Stimulated activated CD4-positive, alpha-beta T cell treated with anti-CD3 and anti-CD28 coated beads, Interleukin-12 subunit alpha, Interleukin-12 subunit beta, amount 100 ng/mL, for 48 hours (primary cell): Measurements from ENCODE around the gene RASA3.
"Not testable (repeated sequence)": the region's sequence is repeated elsewhere in the genome, so short reads cannot be mapped to it uniquely, and the experiment has no call there.

Experiments
- DNase-seq, 3 donors: peaks; one replicate each; pipeline ENCODE4 v3.0.0-alpha.2; 2020; ENCODE audit warnings: low read depth in 2 of 3, low spot score in 1 of 3

RASA3 gene

GRCh38 chr13:114089341-114089740, 43.1 kb downstream of the RASA3 start:
- no peak for DNase-seq

- no peak for DNase-seq
Observed at GRCh38 chr13:114088863-114089262, 43.6 kb downstream of the RASA3 start.

GRCh38 chr13:114088234-114088633, 44.2 kb downstream of the RASA3 start:
- no peak for DNase-seq

- DNase-seq, result no peak
Observed at GRCh38 chr13:114087430-114087829, 45.0 kb downstream of the RASA3 start.

GRCh38 chr13:114082849-114083645, 49.4 kb downstream of the RASA3 start:
- DNase-seq, result no peak

GRCh38 chr13:114081761-114082681, 50.4 kb downstream of the RASA3 start:
- no peak for DNase-seq

- DNase-seq, result no peak
Observed at GRCh38 chr13:114080739-114081561, 51.5 kb downstream of the RASA3 start.

- DNase-seq, result no peak
Observed at GRCh38 chr13:114079601-114080536, 52.6 kb downstream of the RASA3 start.

- no peak for DNase-seq
Observed at GRCh38 chr13:114078461-114079451, 53.7 kb downstream of the RASA3 start.

- DNase-seq, result no peak
Observed at GRCh38 chr13:114077933-114078325, 54.5 kb downstream of the RASA3 start.

- no peak for DNase-seq
Observed at GRCh38 chr13:114077099-114077932, 55.1 kb downstream of the RASA3 start.

- no peak for DNase-seq
Observed at GRCh38 chr13:114076329-114077090, 55.9 kb downstream of the RASA3 start.

- not testable (repeated sequence) for DNase-seq
Observed at GRCh38 chr13:114075811-114076210, 56.6 kb downstream of the RASA3 start.

- no peak for DNase-seq
Observed at GRCh38 chr13:114074671-114075315, 57.6 kb downstream of the RASA3 start.

- no peak for DNase-seq
Observed at GRCh38 chr13:114073881-114074612, 58.4 kb downstream of the RASA3 start.

- DNase-seq, result no peak
Observed at GRCh38 chr13:114072421-114072820, 60.0 kb downstream of the RASA3 start.
